Thoracic aorta (tissue), 2 donors: ENCODE data around the gene KLHL3. TPM values are rescaled to one million over a fixed set of nuclear protein-coding genes. Genes with fewer than 3 reads are reported as not detected.

Source experiments
- ATAC-seq: fragments of 150-250 bp; one replicate; pipeline ENCODE4 v1.8.0; 2017; ENCODE audit warnings: low read depth; ENCODE audit not compliant: insufficient number of reproducible peaks, low FRiP score
- DNase-seq: peaks from one replicate; pipeline ENCODE4 v3.0.0-alpha.2; 2020; ENCODE audit warnings: low spot score
- H3K27ac ChIP-seq, 2 donors: fragments of 200-600 bp; sonication (generic); 1 replicate in 1 of 2; 2 replicates in 1 of 2; pipeline ENCODE4 v1.5.1; 2016; ENCODE audit warnings: mild to moderate bottlenecking in 2 of 2, moderate library complexity in 2 of 2
- H3K27me3 ChIP-seq: fragments of 200-600 bp; sonication (generic); replicated peaks from 2 replicates; pipeline ENCODE4 v1.6.0; 2016; ENCODE audit warnings: mild to moderate bottlenecking; ENCODE audit not compliant: insufficient read depth
- H3K36me3 ChIP-seq: fragments of 200-600 bp; sonication (generic); one replicate; pipeline ENCODE4 v1.5.1; 2016
- H3K4me1 ChIP-seq, 2 donors: fragments of 200-600 bp; sonication (generic); 1 replicate in 1 of 2; 2 replicates in 1 of 2; pipeline versions ENCODE4 v1.5.1 to v1.6.0; 2016; ENCODE audit warnings: low read depth in 2 of 2, mild to moderate bottlenecking in 1 of 2; ENCODE audit not compliant: control insufficient read depth in 1 of 2
- H3K4me3 ChIP-seq: fragments of 200-600 bp; sonication (generic); 2 replicates; pipeline ENCODE4 v1.5.1; 2016; ENCODE audit warnings: mild to moderate bottlenecking
- H3K9me3 ChIP-seq: fragments of 200-600 bp; sonication (generic); 2 replicates; pipeline ENCODE4 v1.5.1; 2016
- total RNA-seq, 2 donors: library from RNA; depleted of rRNA; stranded (reverse); fragments of >200 nt; gene quantifications; one replicate each; pipeline versions ENCODE4 v1.1.0 to v1.2.3, GENCODE V29; 2016
- TF ChIP-seq, protein P1 (sequence below): fragments of 200-600 bp; sonication (generic); IDR thresholded peaks from one replicate; pipeline ENCODE4 v1.5.1; 2019; ENCODE audit warnings: antibody characterized with exemption

Gene KLHL3
- total RNA-seq, 2 donors from 2014 or later, result 9.1 to 12.8 TPM

DNA sequence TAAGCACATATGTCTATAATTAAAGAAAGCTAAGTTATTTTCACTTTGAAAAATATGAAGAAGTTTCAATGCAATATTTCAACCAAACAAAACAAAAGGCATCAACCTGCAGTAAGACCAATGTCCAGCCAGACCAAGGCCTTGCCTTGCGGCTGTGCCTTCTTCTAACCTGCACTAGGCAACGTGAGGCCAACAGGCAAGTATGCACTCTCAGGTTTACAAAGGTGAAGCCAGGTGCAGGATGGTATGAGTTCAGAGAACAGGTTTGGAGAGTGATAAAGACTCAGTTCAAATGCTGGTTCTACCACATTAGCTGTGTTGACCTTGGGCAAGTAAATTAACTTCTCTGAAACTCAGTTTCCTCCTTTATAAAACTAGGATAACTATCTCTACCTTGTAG, 79.3 kb downstream of the KLHL3 start:
- Histone ChIP-seq H3K27me3 (no peaks in the 10 kb centered on the region), H3K4me3 (no peak overlapping the region), H3K9me3 (no peaks in the 10 kb centered on the region), H3K36me3 (no peaks in the 10 kb centered on the region), H3K4me1 (peaks cover 11 to 20% of the 10 kb centered on the region in 2 donors), H3K27ac (no peak overlapping the region)
- DNase-seq (no peak), ATAC-seq (no peak)
- TF ChIP-seq, protein P1, sequence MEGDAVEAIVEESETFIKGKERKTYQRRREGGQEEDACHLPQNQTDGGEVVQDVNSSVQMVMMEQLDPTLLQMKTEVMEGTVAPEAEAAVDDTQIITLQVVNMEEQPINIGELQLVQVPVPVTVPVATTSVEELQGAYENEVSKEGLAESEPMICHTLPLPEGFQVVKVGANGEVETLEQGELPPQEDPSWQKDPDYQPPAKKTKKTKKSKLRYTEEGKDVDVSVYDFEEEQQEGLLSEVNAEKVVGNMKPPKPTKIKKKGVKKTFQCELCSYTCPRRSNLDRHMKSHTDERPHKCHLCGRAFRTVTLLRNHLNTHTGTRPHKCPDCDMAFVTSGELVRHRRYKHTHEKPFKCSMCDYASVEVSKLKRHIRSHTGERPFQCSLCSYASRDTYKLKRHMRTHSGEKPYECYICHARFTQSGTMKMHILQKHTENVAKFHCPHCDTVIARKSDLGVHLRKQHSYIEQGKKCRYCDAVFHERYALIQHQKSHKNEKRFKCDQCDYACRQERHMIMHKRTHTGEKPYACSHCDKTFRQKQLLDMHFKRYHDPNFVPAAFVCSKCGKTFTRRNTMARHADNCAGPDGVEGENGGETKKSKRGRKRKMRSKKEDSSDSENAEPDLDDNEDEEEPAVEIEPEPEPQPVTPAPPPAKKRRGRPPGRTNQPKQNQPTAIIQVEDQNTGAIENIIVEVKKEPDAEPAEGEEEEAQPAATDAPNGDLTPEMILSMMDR, result no peak

GRCh38 chr5:137651022-137651421, 84.9 kb downstream of the KLHL3 start:
- H3K27ac ChIP-seq, result no peak overlapping the region
- H3K4me3 ChIP-seq, result no peak overlapping the region
- no peaks in the 10 kb centered on the region for H3K9me3 ChIP-seq
- no peak for ATAC-seq
- no peaks in the 10 kb centered on the region for H3K27me3 ChIP-seq
- no peaks in the 10 kb centered on the region for H3K4me1 ChIP-seq
- no peak for DNase-seq
- H3K36me3 ChIP-seq, result no peaks in the 10 kb centered on the region
- TF ChIP-seq, protein P1, result no peak

DNA sequence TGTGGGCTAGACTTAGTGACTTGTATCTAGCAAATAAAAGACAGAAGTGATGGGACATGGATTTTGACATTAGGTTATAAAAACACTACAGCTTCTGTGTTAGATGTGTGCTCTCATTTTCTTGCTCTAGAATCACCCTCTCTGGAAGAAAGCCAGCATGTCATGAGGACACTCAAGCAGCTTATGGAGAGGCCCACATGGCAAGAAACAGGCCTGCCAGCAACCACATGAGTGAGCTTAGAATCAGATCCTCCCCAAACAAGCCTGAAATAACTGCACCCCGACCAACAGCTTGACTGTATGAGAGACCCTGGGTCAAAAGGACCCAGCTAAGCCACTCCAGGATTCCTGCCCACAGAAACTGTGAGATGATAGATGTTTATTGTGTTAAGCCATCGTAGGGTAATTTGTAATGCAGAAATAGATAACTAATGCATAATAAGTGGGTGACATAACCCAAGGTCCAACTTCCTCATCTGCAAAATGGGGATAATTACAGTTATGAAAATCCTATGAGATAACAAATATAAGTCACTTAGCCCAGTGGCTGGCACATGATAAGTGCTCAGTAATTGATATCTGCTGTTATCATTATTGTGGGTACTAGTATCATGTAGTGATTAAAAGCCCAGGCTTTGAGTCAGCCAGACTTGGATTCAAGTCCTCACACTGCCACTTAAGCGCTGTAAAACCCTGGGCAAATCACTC, 86.5 kb downstream of the KLHL3 start:
- no peak for DNase-seq
- Histone ChIP-seq H3K4me1 (no peaks in the 10 kb centered on the region), H3K4me3 (no peak overlapping the region), H3K27me3 (no peaks in the 10 kb centered on the region), H3K9me3 (no peaks in the 10 kb centered on the region), H3K36me3 (no peaks in the 10 kb centered on the region), H3K27ac (no peak overlapping the region)
- TF ChIP-seq, protein P1, result no peak
- ATAC-seq, result no peak

DNA sequence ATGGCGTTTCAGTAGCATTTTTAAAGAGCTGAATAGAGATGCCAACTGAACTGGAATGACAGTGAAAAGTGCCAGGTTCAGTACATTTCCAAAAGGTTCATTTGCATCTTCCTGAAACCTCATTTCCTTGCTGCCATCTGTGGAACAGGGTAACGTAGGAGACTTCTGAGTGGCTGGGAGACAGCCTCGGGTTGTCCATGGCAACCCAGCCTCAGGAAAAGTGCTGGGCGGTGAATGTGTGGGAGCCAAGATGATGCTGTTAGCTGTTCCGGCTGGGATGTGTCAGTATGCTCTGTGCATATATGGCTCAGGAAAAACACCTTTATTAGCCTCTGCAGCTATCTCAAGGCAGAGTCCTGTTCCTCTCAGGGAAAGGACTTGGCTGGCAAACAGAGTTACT, 87.5 kb downstream of the KLHL3 start:
- no peaks in the 10 kb centered on the region for H3K9me3 ChIP-seq
- DNase-seq (no peak), ATAC-seq (no peak)
- TF ChIP-seq, protein P1, result no peak
- H3K27ac ChIP-seq, result no peak overlapping the region
- no peak overlapping the region for H3K4me3 ChIP-seq
- no peaks in the 10 kb centered on the region for H3K4me1 ChIP-seq
- no peaks in the 10 kb centered on the region for H3K27me3 ChIP-seq
- no peaks in the 10 kb centered on the region for H3K36me3 ChIP-seq

DNA sequence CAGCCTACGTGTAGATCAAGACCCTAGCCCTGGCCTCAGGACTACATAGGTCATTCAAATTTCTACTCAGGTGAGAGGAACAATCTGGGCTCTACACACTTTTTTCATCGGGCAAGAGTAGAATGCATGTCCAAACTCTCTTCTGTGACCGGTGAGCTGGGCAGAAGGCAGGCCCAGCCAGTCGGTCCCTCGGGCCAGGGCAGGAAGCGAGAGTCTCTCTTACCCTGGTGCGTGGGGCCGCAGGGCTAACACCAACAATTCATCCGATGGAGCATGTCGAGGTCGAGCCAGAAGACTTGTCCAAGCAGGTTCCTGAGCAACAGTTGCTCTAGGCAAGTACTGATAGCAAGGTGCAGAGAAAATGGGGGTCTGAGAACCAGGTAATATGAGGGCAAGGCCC, 88.5 kb downstream of the KLHL3 start:
- Histone ChIP-seq H3K4me1 (no peaks in the 10 kb centered on the region), H3K36me3 (no peaks in the 10 kb centered on the region), H3K4me3 (no peak overlapping the region), H3K27ac (no peak overlapping the region), H3K9me3 (no peaks in the 10 kb centered on the region), H3K27me3 (no peaks in the 10 kb centered on the region)
- ATAC-seq (no peak), DNase-seq (no peak)
- TF ChIP-seq, protein P1, result no peak
